ENCODE results near the gene FOXC1.

FOXC1 gene

GRCh38 chr6:1635305-1636010 is 25.7 kb downstream of the FOXC1 start:
- no peak for DNase-seq (ENCODE audit: low spot score)
- TF ChIP-seq CTCF (IDR thresholded peaks at IDR 0.05; ENCODE audit: extremely low read depth, insufficient read depth, missing control alignments), result no peak
- in situ Hi-C loops (cut with MboI; ENCODE audit: low pct_unique_long_range_greater_than_20kb, low sequenced_read_pairs, unreplicated experiment), result no loop called here

- in situ Hi-C loops (cut with MboI; ENCODE audit: low pct_unique_long_range_greater_than_20kb, low sequenced_read_pairs, unreplicated experiment), result no loop called here
- no peak for DNase-seq (ENCODE audit: low spot score)
- no peak for TF ChIP-seq CTCF (IDR thresholded peaks at IDR 0.05; ENCODE audit: extremely low read depth, insufficient read depth, missing control alignments)
Observed at GRCh38 chr6:1636272-1636825, 26.6 kb downstream of the FOXC1 start.

- DNase-seq (ENCODE audit: low spot score), result no peak
- in situ Hi-C loops (cut with MboI; ENCODE audit: low pct_unique_long_range_greater_than_20kb, low sequenced_read_pairs, unreplicated experiment), result no loop called here
- no peak for TF ChIP-seq CTCF (IDR thresholded peaks at IDR 0.05; ENCODE audit: extremely low read depth, insufficient read depth, missing control alignments)
Observed at GRCh38 chr6:1636971-1637871, 27.5 kb downstream of the FOXC1 start.

GRCh38 chr6:1639430-1639829 is 29.7 kb downstream of the FOXC1 start:
- no peak for TF ChIP-seq CTCF (IDR thresholded peaks at IDR 0.05; ENCODE audit: extremely low read depth, insufficient read depth, missing control alignments)
- DNase-seq (ENCODE audit: low spot score), result no peak
- in situ Hi-C loops (cut with MboI; ENCODE audit: low pct_unique_long_range_greater_than_20kb, low sequenced_read_pairs, unreplicated experiment), result no loop called here

GRCh38 chr6:1640476-1640875 is 30.8 kb downstream of the FOXC1 start:
- TF ChIP-seq CTCF (IDR thresholded peaks at IDR 0.05; ENCODE audit: extremely low read depth, insufficient read depth, missing control alignments), result no peak
- no peak for DNase-seq (ENCODE audit: low spot score)
- in situ Hi-C loops (cut with MboI; ENCODE audit: low pct_unique_long_range_greater_than_20kb, low sequenced_read_pairs, unreplicated experiment), result no loop called here

- in situ Hi-C loops (cut with MboI; ENCODE audit: low pct_unique_long_range_greater_than_20kb, low sequenced_read_pairs, unreplicated experiment), result no loop called here
- no peak for DNase-seq (ENCODE audit: low spot score)
- TF ChIP-seq CTCF (IDR thresholded peaks at IDR 0.05; ENCODE audit: extremely low read depth, insufficient read depth, missing control alignments), result no peak
Observed at GRCh38 chr6:1641343-1641885, 31.7 kb downstream of the FOXC1 start.
